Prostate gland (tissue), 2 donors: Measurements from ENCODE around the gene SMIM5.

ENCODE experiments used
- CTCF ChIP-seq, 4 experiments: fragments of 200-600 bp in 2 of 4; fragments of 450-650 bp in 2 of 4; sonication (generic) in 2 of 4; IDR thresholded peaks; 1 replicate in 3 of 4; 2 replicates in 1 of 4; pipeline ENCODE4 v1.5.1; 2016 to 2019; ENCODE audit warnings: antibody characterized with exemption in 4 of 4, mild to moderate bottlenecking in 2 of 4, moderate library complexity in 2 of 4
- POLR2A ChIP-seq: fragments of 450-650 bp; IDR thresholded peaks from one replicate; pipeline ENCODE4 v1.6.1; 2016; ENCODE audit warnings: antibody characterized with exemption, mild to moderate bottlenecking
- POLR2AphosphoS5 ChIP-seq: sonication (generic); formaldehyde crosslinking; IDR thresholded peaks from one replicate; pipeline ENCODE4 v1.6.1; 2017; ENCODE audit warnings: antibody characterized with exemption

GRCh38 chr17:75631353-75631752, 1.9 kb upstream of the SMIM5 start:
- TF ChIP-seq CTCF (IDR thresholded peaks at IDR 0.05) = no peak
- TF ChIP-seq POLR2A = no peak
- no peak for TF ChIP-seq POLR2AphosphoS5
